GM23338 (cell line): ENCODE data around the gene CHST15. TPM values are rescaled to one million over a fixed set of nuclear protein-coding genes. Genes with fewer than 3 reads are reported as not detected.

Experiments used
- ATAC-seq: fragments of 200-7000 bp; cut with Tn5 transposase; 3 replicates; pipeline ENCODE4 v1.9.1; 2020
- DNase-seq: peaks from one replicate; pipeline ENCODE4 v3.0.0-alpha.2; 2015; ENCODE audit warnings: low spot score
- H2AFZ ChIP-seq: fragments of 200-600 bp; sonication (generic); 2 replicates; pipeline ENCODE4 v1.8.0; 2016; ENCODE audit warnings: antibody characterized with exemption, mild to moderate bottlenecking, moderate library complexity
- H3F3A ChIP-seq: fragments of 200-600 bp; sonication (generic); replicated peaks from 2 replicates; pipeline ENCODE4 v1.8.0; 2017; ENCODE audit warnings: antibody characterized with exemption, mixed run types, low read depth
- H3K27ac ChIP-seq: fragments of 200-600 bp; sonication (generic); 2 replicates; pipeline ENCODE4 v1.6.1; 2016; ENCODE audit warnings: low read depth
- H3K27me3 ChIP-seq: fragments of 200-600 bp; sonication (generic); 2 replicates; pipeline ENCODE4 v1.8.0; 2016; ENCODE audit warnings: mild to moderate bottlenecking, mixed run types, moderate library complexity; ENCODE audit not compliant: insufficient read depth
- H3K36me3 ChIP-seq: fragments of 200-600 bp; sonication (generic); 2 replicates; pipeline ENCODE4 v1.8.0; 2016; ENCODE audit warnings: mild to moderate bottlenecking; ENCODE audit not compliant: insufficient read depth
- H3K4me1 ChIP-seq: fragments of 200-600 bp; sonication (generic); 2 replicates; pipeline ENCODE4 v1.8.0; 2016; ENCODE audit warnings: mild to moderate bottlenecking, moderate library complexity; ENCODE audit not compliant: insufficient read depth
- H3K4me2 ChIP-seq: fragments of 200-600 bp; sonication (generic); 2 replicates; pipeline ENCODE4 v1.7.1; 2017; ENCODE audit warnings: mixed run types
- H3K4me3 ChIP-seq: fragments of 200-600 bp; sonication (generic); 2 replicates; pipeline ENCODE4 v1.6.1; 2016; ENCODE audit warnings: mixed run types
- H3K79me2 ChIP-seq: fragments of 200-600 bp; sonication (generic); replicated peaks from 2 replicates; pipeline ENCODE4 v1.8.0; 2017; ENCODE audit warnings: mild to moderate bottlenecking; ENCODE audit not compliant: insufficient read depth
- H3K9me2 ChIP-seq: fragments of 200-600 bp; sonication (generic); 2 replicates; pipeline ENCODE4 v1.8.0; 2017; ENCODE audit not compliant: insufficient read depth
- H4K20me1 ChIP-seq: fragments of 200-600 bp; sonication (generic); replicated peaks from 2 replicates; pipeline ENCODE4 v1.8.0; 2017; ENCODE audit warnings: mild to moderate bottlenecking; ENCODE audit not compliant: insufficient read depth
- H3K27ac Mint-ChIP-seq: 2 replicates; pipeline ENCODE4 v1.8.0; 2020; ENCODE audit warnings: inconsistent platforms, mild to moderate bottlenecking, moderate library complexity, mixed read lengths
- H3K27me3 Mint-ChIP-seq: 3 replicates; pipeline ENCODE4 v1.8.0; 2022; ENCODE audit warnings: low read depth, mild to moderate bottlenecking, moderate library complexity, mixed read lengths, inconsistent platforms; ENCODE audit not compliant: insufficient read depth, poor library complexity
- H3K36me3 Mint-ChIP-seq: 3 replicates; pipeline ENCODE4 v1.8.0; 2021; ENCODE audit warnings: low read depth, mild to moderate bottlenecking, inconsistent platforms, moderate library complexity, mixed read lengths
- H3K4me1 Mint-ChIP-seq: 3 replicates; pipeline ENCODE4 v1.8.0; 2020; ENCODE audit warnings: mild to moderate bottlenecking, inconsistent platforms, mixed read lengths
- H3K4me3 Mint-ChIP-seq: 3 replicates; pipeline ENCODE4 v1.8.0; 2021; ENCODE audit warnings: moderate library complexity, mild to moderate bottlenecking, inconsistent platforms, mixed read lengths
- H3K9me3 Mint-ChIP-seq: 3 replicates; pipeline ENCODE4 v1.8.0; 2020; ENCODE audit warnings: moderate library complexity, mild to moderate bottlenecking, inconsistent platforms, mixed read lengths
- ETS1 ChIP-seq: IDR thresholded peaks from 2 replicates; pipeline ENCODE4 v1.6.1; 2016; ENCODE audit warnings: antibody characterized with exemption
- EZH2 ChIP-seq: fragments of 200-600 bp; sonication (generic); IDR thresholded peaks from one replicate; pipeline ENCODE4 v1.8.0; 2017; ENCODE audit warnings: antibody characterized with exemption, mild to moderate bottlenecking, low read depth; ENCODE audit not compliant: unreplicated experiment
- EZH2phosphoT487 ChIP-seq: fragments of 200-600 bp; sonication (generic); IDR thresholded peaks from one replicate; pipeline ENCODE4 v1.8.1; 2018; ENCODE audit warnings: antibody characterized with exemption; ENCODE audit not compliant: unreplicated experiment
- JUNB ChIP-seq: IDR thresholded peaks from one replicate; pipeline ENCODE4 v1.6.1; 2016; ENCODE audit warnings: antibody characterized with exemption; ENCODE audit not compliant: unreplicated experiment
- NANOG ChIP-seq: IDR thresholded peaks from 2 replicates; pipeline ENCODE4 v1.6.1; 2016; ENCODE audit warnings: antibody characterized with exemption, borderline replicate concordance
- POLR2AphosphoS5 ChIP-seq: IDR thresholded peaks from 2 replicates; pipeline ENCODE4 v1.6.1; 2016; ENCODE audit warnings: antibody characterized with exemption, low read depth
- ZNF114 ChIP-seq: fragments of 250-450 bp; sonication (Bioruptor Pico); IDR thresholded peaks from 2 replicates; pipeline ENCODE4 v1.5.0; 2020; ENCODE audit warnings: mild to moderate bottlenecking, moderate library complexity
- ZNF331 ChIP-seq: fragments of 250-450 bp; sonication (Bioruptor Pico); IDR thresholded peaks from 2 replicates; pipeline ENCODE4 v1.5.0; 2020; ENCODE audit warnings: low read depth, mild to moderate bottlenecking, moderate library complexity
- ZNF462 ChIP-seq: fragments of 250-450 bp; sonication (Bioruptor Pico); IDR thresholded peaks from 2 replicates; pipeline ENCODE4 v1.5.0; 2020; ENCODE audit warnings: mild to moderate bottlenecking, moderate library complexity
- polyA plus RNA-seq: library from polyadenylated mRNA; unstranded; fragments of >200 nt; fragmentation: Nextera tagmentation; extraction: Ambion mirVana; gene quantifications from 2 replicates; pipeline ENCODE4 v1.2.1, GENCODE V29; 2016
- total RNA-seq: library from RNA; depleted of rRNA; stranded (reverse); fragments of >200 nt; shearing (Covaris generic); gene quantifications from 2 replicates; pipeline ENCODE4 v1.2.3, GENCODE V29; 2014
- TF ChIP-seq, protein P1 (sequence below), 2 experiments: fragments of 200-600 bp in 1 of 2; sonication (generic) in 1 of 2; conservative IDR thresholded peaks; 2 replicates each; pipeline versions ENCODE4 v1.5.1 to v1.6.1; 2016 to 2017; ENCODE audit warnings: antibody characterized with exemption in 2 of 2, low read depth in 2 of 2, mild to moderate bottlenecking in 2 of 2, moderate library complexity in 1 of 2

CHST15 gene
- total and polyA plus RNA-seq, 2 experiments from 2014 or later: 2.6 to 11.2 TPM

DNA sequence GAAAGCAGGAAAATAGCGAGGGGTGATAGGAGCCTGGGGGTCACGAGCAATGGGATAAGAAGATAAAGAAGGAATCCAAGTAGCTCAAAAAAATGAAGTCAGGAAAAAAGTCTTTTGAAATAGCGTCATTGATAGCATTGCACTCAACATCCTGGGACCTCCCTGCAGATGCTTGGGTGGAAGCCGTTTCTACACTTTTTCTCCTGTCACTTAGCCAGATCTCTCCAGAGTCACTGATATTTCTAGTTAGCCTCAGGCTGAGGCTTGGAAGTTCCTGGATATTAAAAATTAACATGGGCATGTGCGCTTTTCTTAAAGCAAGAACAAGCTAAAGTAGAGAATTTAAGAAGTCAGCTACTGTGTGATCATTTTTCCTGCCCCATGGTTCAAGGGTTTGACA, 39.5 kb upstream of the CHST15 start (continued):
- TF ChIP-seq ETS1: no peak
- no peak for TF ChIP-seq EZH2phosphoT487
- no peak for TF ChIP-seq EZH2
- TF ChIP-seq ZNF331 (CRISPR knock-in tag): no peak
- TF ChIP-seq NANOG: no peak
- TF ChIP-seq ZNF114 (CRISPR knock-in tag): no peak
- no peak for TF ChIP-seq JUNB

DNA sequence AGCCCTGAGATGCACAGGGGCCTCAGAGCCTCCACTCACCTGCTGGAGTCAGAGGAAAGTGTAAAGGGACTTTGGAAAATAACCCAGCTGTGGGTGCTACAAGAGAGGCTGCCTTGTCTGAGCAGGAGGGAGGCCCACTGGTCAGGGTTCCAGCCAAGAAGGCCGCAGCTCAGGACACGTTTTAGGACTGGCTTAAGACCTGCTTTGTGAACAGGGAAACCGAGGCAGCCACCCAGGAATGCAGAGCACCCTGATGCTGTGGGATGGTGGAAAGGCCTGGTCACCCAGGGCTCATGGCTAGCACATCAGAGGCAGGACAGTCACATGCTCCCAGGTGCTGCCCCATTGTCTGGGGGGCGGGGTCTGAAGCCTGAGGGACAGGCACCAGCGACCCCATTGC, 38.9 kb upstream of the CHST15 start:
- H3K27ac Mint-ChIP-seq: no peak overlapping the region
- Histone ChIP-seq H3K36me3 (no peaks in the 10 kb centered on the region), H3K9me2 (no peaks in the 10 kb centered on the region), H3K4me3 (no peak overlapping the region), H3K4me2 (no peak overlapping the region), H3K27me3 (no peaks in the 10 kb centered on the region), H3K79me2 (no peaks in the 10 kb centered on the region), H3K4me1 (no peaks in the 10 kb centered on the region), H3K27ac (no peak overlapping the region), H4K20me1 (no peaks in the 10 kb centered on the region), H3F3A (no peaks in the 10 kb centered on the region), H2AFZ (no peak overlapping the region)
- no peaks in the 10 kb centered on the region for H3K9me3 Mint-ChIP-seq
- no peak for DNase-seq
- no peaks in the 10 kb centered on the region for H3K27me3 Mint-ChIP-seq
- H3K4me1 Mint-ChIP-seq: no peaks in the 10 kb centered on the region
- no peak overlapping the region for H3K4me3 Mint-ChIP-seq
- ATAC-seq: peak; percentile 47; the same call in 2 of the 3 replicates
- TF ChIP-seq ZNF462 (CRISPR knock-in tag): no peak
- TF ChIP-seq NANOG: no peak
- TF ChIP-seq EZH2phosphoT487: no peak
- TF ChIP-seq ETS1: no peak
- no peak for TF ChIP-seq ZNF114 (CRISPR knock-in tag)
- no peak for TF ChIP-seq ZNF331 (CRISPR knock-in tag)
- TF ChIP-seq, protein P1, sequence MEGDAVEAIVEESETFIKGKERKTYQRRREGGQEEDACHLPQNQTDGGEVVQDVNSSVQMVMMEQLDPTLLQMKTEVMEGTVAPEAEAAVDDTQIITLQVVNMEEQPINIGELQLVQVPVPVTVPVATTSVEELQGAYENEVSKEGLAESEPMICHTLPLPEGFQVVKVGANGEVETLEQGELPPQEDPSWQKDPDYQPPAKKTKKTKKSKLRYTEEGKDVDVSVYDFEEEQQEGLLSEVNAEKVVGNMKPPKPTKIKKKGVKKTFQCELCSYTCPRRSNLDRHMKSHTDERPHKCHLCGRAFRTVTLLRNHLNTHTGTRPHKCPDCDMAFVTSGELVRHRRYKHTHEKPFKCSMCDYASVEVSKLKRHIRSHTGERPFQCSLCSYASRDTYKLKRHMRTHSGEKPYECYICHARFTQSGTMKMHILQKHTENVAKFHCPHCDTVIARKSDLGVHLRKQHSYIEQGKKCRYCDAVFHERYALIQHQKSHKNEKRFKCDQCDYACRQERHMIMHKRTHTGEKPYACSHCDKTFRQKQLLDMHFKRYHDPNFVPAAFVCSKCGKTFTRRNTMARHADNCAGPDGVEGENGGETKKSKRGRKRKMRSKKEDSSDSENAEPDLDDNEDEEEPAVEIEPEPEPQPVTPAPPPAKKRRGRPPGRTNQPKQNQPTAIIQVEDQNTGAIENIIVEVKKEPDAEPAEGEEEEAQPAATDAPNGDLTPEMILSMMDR (conservative IDR thresholded peaks at IDR 0.05; ENCODE audit: low read depth in 2 of 2): no peak
- TF ChIP-seq POLR2AphosphoS5: no peak
- no peaks in the 10 kb centered on the region for H3K36me3 Mint-ChIP-seq
